ENCODE measurements around the gene HES5.

DNA sequence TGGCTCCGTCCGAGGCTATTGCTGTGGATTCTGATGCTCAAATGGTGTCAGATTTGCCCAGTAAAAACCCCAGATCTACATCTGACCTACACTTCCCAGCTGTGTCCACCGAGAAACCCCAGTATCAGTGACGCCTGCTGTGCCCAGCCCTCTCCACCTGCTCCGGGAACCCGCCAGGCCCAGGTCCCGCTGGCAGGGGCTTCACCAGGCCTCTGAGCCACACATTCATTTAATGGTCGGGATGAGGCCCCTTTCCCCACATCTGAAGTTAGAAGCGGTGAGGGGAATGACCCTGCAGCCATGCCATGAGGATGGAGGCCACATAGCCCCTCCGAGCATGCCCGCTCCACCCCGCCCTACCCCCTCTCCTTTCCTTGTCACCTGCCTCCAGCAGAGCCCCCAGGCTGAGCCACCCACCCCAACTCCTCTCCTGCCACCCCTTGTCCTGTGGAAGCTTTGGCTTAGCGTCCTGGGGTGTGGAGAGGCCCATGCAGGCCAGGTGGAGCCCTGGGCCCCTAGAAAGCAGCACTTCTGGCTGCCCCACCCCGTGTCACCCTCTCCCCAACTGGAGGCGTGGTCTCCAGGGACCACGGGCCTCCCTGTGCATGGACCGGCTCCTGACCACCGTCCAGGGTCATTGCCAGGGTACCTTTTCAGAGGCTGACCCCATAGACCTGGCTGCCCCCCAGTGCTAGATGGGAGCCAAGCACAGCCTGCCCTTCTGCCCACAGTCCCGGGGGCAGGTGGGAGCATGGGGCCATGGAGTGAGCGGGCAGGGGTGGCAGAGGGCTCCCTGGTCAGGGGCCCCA, 34.1 kb upstream of the HES5 start:
- no peak for TF ChIP-seq GATA3 (IDR thresholded peaks at IDR 0.05; ENCODE audit: low read depth, low read length)
- TF ChIP-seq GATA2 (IDR thresholded peaks at IDR 0.05; ENCODE audit: low read depth, low read length) = no peak

Measured in SH-SY5Y (cell line).